ENCODE results near the gene ATP6V1C2.

GRCh38 chr2:10712185-10712809, 9.1 kb upstream of the ATP6V1C2 start:
- no peak for TF ChIP-seq SP1 (IDR thresholded peaks at IDR 0.05)
- TF ChIP-seq LEF1 (IDR thresholded peaks at IDR 0.05; ENCODE audit: borderline replicate concordance), result no peak
- no peak for TF ChIP-seq SUZ12 (IDR thresholded peaks at IDR 0.05)
- TF ChIP-seq NFRKB (IDR thresholded peaks at IDR 0.05), result no peak
- TF ChIP-seq L3MBTL2 (conservative IDR thresholded peaks at IDR 0.05), result no peak
- no peak for TF ChIP-seq PKNOX1 (IDR thresholded peaks at IDR 0.05)
- no peak for TF ChIP-seq FOXM1 (IDR thresholded peaks at IDR 0.05; ENCODE audit: borderline replicate concordance)
- TF ChIP-seq FOXK2 (IDR thresholded peaks at IDR 0.05), result no peak
- TF ChIP-seq ARNT (IDR thresholded peaks at IDR 0.05), result no peak
